SK-N-SH (cell line): Measurements from ENCODE around the gene DPP10. TPM values are rescaled to one million over a fixed set of nuclear protein-coding genes. Genes with fewer than 3 reads are reported as not detected.

ENCODE experiments used
- CTCF ChIA-PET: fragments of 300-600, 350-600 bp; formaldehyde crosslinking; extraction: SDS; loops from one replicate; lab custom pipeline; 2021; lab: Yijun Ruan, JAX
- POLR2A ChIA-PET: fragments of 350-600 bp; sonication (Branson Sonifier 250); formaldehyde crosslinking; extraction: SDS; loops from one replicate; lab custom pipeline; 2020; ENCODE audit warnings: antibody characterized with exemption, inconsistent platforms; lab: Yijun Ruan, JAX
- DNase-seq: peaks from one replicate; pipeline ENCODE4 v3.0.0; 2012
- H2AFZ ChIP-seq: fragments of 200-600 bp; sonication (generic); 2 replicates; pipeline ENCODE4 v1.8.1; 2016; ENCODE audit warnings: antibody characterized with exemption, mild to moderate bottlenecking, low read depth
- H3F3A ChIP-seq: fragments of 200-600 bp; sonication (generic); replicated peaks from 2 replicates; pipeline ENCODE3; 2016; ENCODE audit warnings: antibody characterized with exemption, mild to moderate bottlenecking; ENCODE audit not compliant: insufficient read depth
- H3K27ac ChIP-seq, 2 experiments: fragments of 200-500 bp in 1 of 2; fragments of 200-600 bp in 1 of 2; sonication (Bioruptor generic) in 1 of 2; sonication (generic), shearing (Covaris generic) in 1 of 2; 2 replicates each; pipeline versions ENCODE4 v1.5.1 to v1.6.1; 2014 to 2016; ENCODE audit warnings: low read depth in 2 of 2, inconsistent platforms in 1 of 2, low read length in 1 of 2, mild to moderate bottlenecking in 1 of 2, mixed read lengths in 1 of 2
- H3K27me3 ChIP-seq: fragments of 200-600 bp; sonication (generic), shearing (Covaris generic); 2 replicates; pipeline ENCODE4 v1.6.1; 2016; ENCODE audit warnings: mixed run types; ENCODE audit not compliant: insufficient read depth
- H3K36me3 ChIP-seq, 2 experiments: fragments of 200-500 bp in 1 of 2; fragments of 200-600 bp in 1 of 2; sonication (Bioruptor generic) in 1 of 2; sonication (generic) in 1 of 2; replicated peaks in 1 of 2; 2 replicates each; pipeline versions ENCODE3 to v1.5.1; 2014 to 2016; ENCODE audit warnings: low read length in 1 of 2, mild to moderate bottlenecking in 1 of 2; ENCODE audit not compliant: insufficient read depth in 2 of 2, control insufficient read depth in 1 of 2
- H3K4me1 ChIP-seq, 2 experiments: fragments of 200-500 bp in 1 of 2; fragments of 200-600 bp in 1 of 2; sonication (Bioruptor generic) in 1 of 2; sonication (generic), shearing (Covaris generic) in 1 of 2; 2 replicates each; pipeline versions ENCODE4 v1.5.1 to v1.6.1; 2014 to 2016; ENCODE audit warnings: low read depth in 1 of 2, low read length in 1 of 2, mixed run types in 1 of 2; ENCODE audit not compliant: insufficient read depth in 2 of 2, control insufficient read depth in 1 of 2
- H3K4me2 ChIP-seq: fragments of 200-600 bp; sonication (generic), shearing (Covaris generic); 2 replicates; pipeline ENCODE4 v1.6.1; 2017; ENCODE audit warnings: mixed run types
- H3K4me3 ChIP-seq, 2 experiments: fragments of 200-500 bp in 1 of 2; fragments of 200-600 bp in 1 of 2; sonication (Bioruptor generic) in 1 of 2; sonication (generic), shearing (Covaris generic) in 1 of 2; 2 replicates each; pipeline versions ENCODE4 v1.5.1 to v1.8.1; 2014 to 2016; ENCODE audit warnings: low read depth in 2 of 2, inconsistent platforms in 1 of 2, low read length in 1 of 2, mild to moderate bottlenecking in 1 of 2, mixed read lengths in 1 of 2, moderate library complexity in 1 of 2
- H3K79me2 ChIP-seq: fragments of 200-600 bp; sonication (generic); 2 replicates; pipeline ENCODE4 v1.8.1; 2017; ENCODE audit warnings: mild to moderate bottlenecking; ENCODE audit not compliant: insufficient read depth
- H3K9ac ChIP-seq: fragments of 200-600 bp; sonication (generic); 2 replicates; pipeline ENCODE4 v1.6.1; 2017; ENCODE audit warnings: mixed run types
- H3K9me2 ChIP-seq: fragments of 200-600 bp; sonication (generic); 2 replicates; pipeline ENCODE4 v1.6.1; 2017; ENCODE audit warnings: mixed run types
- H3K9me3 ChIP-seq: fragments of 200-600 bp; sonication (generic); 2 replicates; pipeline ENCODE4 v1.6.1; 2017; ENCODE audit warnings: mixed run types, mild to moderate bottlenecking, moderate library complexity
- H4K20me1 ChIP-seq: fragments of 200-600 bp; sonication (generic); 2 replicates; pipeline ENCODE4 v1.6.1; 2017; ENCODE audit warnings: mild to moderate bottlenecking, mixed run types; ENCODE audit not compliant: insufficient read depth
- EP300 ChIP-seq, 2 experiments: IDR thresholded peaks; 2 replicates each; pipeline versions ENCODE4 v1.4.0 to v1.6.1; 2012; ENCODE audit warnings: borderline replicate concordance in 1 of 2, low read depth in 1 of 2, low read length in 1 of 2
- EZH2phosphoT487 ChIP-seq: fragments of 200-600 bp; sonication (generic); IDR thresholded peaks from 2 replicates; pipeline ENCODE4 v1.6.1; 2017; ENCODE audit warnings: low read depth, mixed run types, mild to moderate bottlenecking, antibody characterized with exemption, moderate library complexity, borderline replicate concordance
- RXRA ChIP-seq: IDR thresholded peaks from 2 replicates; pipeline ENCODE4 v1.4.0; 2012; ENCODE audit warnings: low read depth, mild to moderate bottlenecking, borderline replicate concordance
- TCF12 ChIP-seq: IDR thresholded peaks from 2 replicates; pipeline ENCODE4 v1.4.0; 2012
- YY1 ChIP-seq: IDR thresholded peaks from 2 replicates; pipeline ENCODE4 v1.4.0; 2012; ENCODE audit warnings: low read depth, mild to moderate bottlenecking
- WGBS: methylation state at CpG from one replicate; pipeline ENCODE4 v1.1.6; 2017; ENCODE audit warnings: low lambda C conversion rate; 5-methylcytosine and 5-hydroxymethylcytosine counted together
- polyA plus RNA-seq, 3 experiments: library from polyadenylated mRNA; depleted of rRNA; stranded (reverse); fragments of >200 nt; gene quantifications; 2 replicates each; pipeline ENCODE4 v1.2.3, GENCODE V29; 2012
- TF ChIP-seq, protein P1 (sequence below): IDR thresholded peaks from 2 replicates; pipeline ENCODE4 v1.4.0; 2012; ENCODE audit warnings: low read depth
- TF ChIP-seq, protein P2 (sequence below): fragments of 200-600 bp; sonication (generic); IDR thresholded peaks from 2 replicates; pipeline ENCODE4 v1.6.1; 2017; ENCODE audit warnings: antibody characterized with exemption, mild to moderate bottlenecking, moderate library complexity
- TF ChIP-seq, protein P3 (sequence below): IDR thresholded peaks from 2 replicates; pipeline ENCODE4; 2012

DPP10 gene
- polyA plus RNA-seq, 1 of the 3 experiments (the other 2 are of a cell fraction), result not detected

DNA sequence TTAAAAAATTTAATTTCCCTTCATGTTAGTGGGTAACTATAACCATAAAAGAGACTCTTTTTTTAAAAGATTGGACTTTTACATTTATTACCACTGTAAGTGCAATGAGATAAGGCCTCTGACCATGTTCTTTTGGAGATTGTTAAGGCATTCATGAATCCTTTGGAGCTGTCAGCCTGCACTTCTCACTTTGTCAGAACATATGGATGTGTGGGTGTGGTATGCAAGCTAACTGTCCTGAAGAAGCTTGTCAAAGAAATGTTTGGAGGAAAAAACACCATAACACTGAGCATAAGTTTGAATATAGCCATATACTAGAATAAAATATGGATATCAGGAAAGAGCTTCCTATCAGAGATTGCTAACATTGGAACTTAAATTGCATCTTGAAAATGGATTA lies 754.1 kb downstream of the DPP10 start (continued):
- TF ChIP-seq TCF12, result no peak

DNA sequence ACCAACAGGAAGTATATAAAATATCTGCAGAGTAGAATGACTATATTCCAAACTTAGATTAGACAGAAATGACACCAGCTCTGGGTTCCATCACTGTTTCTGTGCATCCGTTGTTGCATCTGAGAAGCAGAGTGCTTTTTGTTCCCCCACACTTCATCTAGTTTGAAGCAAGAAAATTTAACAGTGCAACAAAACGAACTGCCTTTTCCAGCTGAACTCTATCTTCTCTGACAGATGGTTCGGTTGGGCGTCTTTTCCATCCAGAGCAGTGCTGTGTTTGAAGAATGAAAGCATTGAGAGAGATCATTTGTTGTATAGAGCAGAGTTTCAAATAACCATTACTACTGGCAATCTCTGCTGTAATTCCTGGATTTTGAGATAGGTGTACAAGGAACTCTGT lies 757.5 kb downstream of the DPP10 start:
- no peak overlapping the region for H3K9ac ChIP-seq
- 0% methylated on average over 4 of the region's 4 CpGs for WGBS
- no peak for DNase-seq
- ChIA-PET POLR2A (no interaction called here), CTCF (no interaction called here)
- no peaks in the 10 kb centered on the region for H3K9me3 ChIP-seq
- H3K4me2 ChIP-seq, result no peak overlapping the region
- H2AFZ ChIP-seq, result no peak overlapping the region
- no peaks in the 10 kb centered on the region for H4K20me1 ChIP-seq
- H3K27ac ChIP-seq, result no peak overlapping the region
- H3F3A ChIP-seq, result no peaks in the 10 kb centered on the region
- peaks cover 3% of the 10 kb centered on the region; the same call in 1 of the 2 replicates for H3K9me2 ChIP-seq
- H3K27me3 ChIP-seq, result no peaks in the 10 kb centered on the region
- H3K36me3 ChIP-seq, result no peaks in the 10 kb centered on the region
- no peaks in the 10 kb centered on the region for H3K79me2 ChIP-seq
- no peak overlapping the region for H3K4me3 ChIP-seq
- TF ChIP-seq, protein P1, sequence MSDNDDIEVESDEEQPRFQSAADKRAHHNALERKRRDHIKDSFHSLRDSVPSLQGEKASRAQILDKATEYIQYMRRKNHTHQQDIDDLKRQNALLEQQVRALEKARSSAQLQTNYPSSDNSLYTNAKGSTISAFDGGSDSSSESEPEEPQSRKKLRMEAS, result no peak
- TF ChIP-seq, protein P2, sequence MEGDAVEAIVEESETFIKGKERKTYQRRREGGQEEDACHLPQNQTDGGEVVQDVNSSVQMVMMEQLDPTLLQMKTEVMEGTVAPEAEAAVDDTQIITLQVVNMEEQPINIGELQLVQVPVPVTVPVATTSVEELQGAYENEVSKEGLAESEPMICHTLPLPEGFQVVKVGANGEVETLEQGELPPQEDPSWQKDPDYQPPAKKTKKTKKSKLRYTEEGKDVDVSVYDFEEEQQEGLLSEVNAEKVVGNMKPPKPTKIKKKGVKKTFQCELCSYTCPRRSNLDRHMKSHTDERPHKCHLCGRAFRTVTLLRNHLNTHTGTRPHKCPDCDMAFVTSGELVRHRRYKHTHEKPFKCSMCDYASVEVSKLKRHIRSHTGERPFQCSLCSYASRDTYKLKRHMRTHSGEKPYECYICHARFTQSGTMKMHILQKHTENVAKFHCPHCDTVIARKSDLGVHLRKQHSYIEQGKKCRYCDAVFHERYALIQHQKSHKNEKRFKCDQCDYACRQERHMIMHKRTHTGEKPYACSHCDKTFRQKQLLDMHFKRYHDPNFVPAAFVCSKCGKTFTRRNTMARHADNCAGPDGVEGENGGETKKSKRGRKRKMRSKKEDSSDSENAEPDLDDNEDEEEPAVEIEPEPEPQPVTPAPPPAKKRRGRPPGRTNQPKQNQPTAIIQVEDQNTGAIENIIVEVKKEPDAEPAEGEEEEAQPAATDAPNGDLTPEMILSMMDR, result no peak
- H3K4me1 ChIP-seq, result no peaks in the 10 kb centered on the region

DNA sequence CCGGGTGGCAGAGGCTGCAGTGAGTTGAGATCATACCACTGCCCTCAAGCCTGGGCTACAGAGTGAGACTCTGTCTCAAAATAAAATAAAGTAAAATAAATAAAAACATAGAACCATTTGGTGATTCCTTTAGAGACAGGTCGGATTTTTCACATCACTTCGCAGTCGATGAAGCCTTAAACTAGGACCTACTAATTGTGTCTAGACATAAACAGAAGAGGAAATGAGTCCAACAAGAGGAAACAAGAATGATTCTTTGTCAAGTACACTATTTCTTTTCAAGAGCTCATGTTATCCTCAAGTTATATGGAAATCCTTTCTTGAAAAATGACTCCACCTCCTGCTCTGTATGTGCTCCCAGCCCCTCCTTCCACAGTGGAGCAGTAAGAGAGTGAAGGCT lies 758.9 kb downstream of the DPP10 start:
- POLR2A ChIA-PET, result no interaction called here
- CTCF ChIA-PET, result no interaction called here
- 36% methylated on average over 4 of the region's 4 CpGs for WGBS

More for the DNA sequence above, 758.9 kb downstream of the DPP10 start:
- Histone ChIP-seq H3K4me1 (no peaks in the 10 kb centered on the region), H3K36me3 (no peaks in the 10 kb centered on the region), H3K27ac (no peak overlapping the region), H2AFZ (no peak overlapping the region), H3K4me3 (no peak overlapping the region)
- TF ChIP-seq RXRA (no peak), YY1 (no peak), EZH2phosphoT487 (no peak), EP300 (IDR thresholded peaks at IDR 0.05; ENCODE audit: borderline replicate concordance in 1 of 2, low read depth in 1 of 2, low read length in 1 of 2) (no peak)
- TF ChIP-seq, protein P3, sequence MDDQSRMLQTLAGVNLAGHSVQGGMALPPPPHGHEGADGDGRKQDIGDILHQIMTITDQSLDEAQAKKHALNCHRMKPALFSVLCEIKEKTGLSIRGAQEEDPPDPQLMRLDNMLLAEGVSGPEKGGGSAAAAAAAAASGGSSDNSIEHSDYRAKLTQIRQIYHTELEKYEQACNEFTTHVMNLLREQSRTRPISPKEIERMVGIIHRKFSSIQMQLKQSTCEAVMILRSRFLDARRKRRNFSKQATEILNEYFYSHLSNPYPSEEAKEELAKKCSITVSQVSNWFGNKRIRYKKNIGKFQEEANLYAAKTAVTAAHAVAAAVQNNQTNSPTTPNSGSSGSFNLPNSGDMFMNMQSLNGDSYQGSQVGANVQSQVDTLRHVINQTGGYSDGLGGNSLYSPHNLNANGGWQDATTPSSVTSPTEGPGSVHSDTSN, result no peak
- TF ChIP-seq, all 33 proteins: peak for 0
- no peaks in the 10 kb centered on the region for H3K9me3 ChIP-seq
- H4K20me1 ChIP-seq, result no peaks in the 10 kb centered on the region
- no peak for DNase-seq
- H3K27me3 ChIP-seq, result no peaks in the 10 kb centered on the region
- H3K9ac ChIP-seq, result no peak overlapping the region
- no peak overlapping the region for H3K4me2 ChIP-seq
- no peaks in the 10 kb centered on the region for H3K79me2 ChIP-seq
- H3K9me2 ChIP-seq, result peaks cover 3% of the 10 kb centered on the region; the same call in 1 of the 2 replicates
- H3F3A ChIP-seq, result no peaks in the 10 kb centered on the region
